ENCODE measurements around the gene SH3GL1.

SH3GL1 gene

DNA sequence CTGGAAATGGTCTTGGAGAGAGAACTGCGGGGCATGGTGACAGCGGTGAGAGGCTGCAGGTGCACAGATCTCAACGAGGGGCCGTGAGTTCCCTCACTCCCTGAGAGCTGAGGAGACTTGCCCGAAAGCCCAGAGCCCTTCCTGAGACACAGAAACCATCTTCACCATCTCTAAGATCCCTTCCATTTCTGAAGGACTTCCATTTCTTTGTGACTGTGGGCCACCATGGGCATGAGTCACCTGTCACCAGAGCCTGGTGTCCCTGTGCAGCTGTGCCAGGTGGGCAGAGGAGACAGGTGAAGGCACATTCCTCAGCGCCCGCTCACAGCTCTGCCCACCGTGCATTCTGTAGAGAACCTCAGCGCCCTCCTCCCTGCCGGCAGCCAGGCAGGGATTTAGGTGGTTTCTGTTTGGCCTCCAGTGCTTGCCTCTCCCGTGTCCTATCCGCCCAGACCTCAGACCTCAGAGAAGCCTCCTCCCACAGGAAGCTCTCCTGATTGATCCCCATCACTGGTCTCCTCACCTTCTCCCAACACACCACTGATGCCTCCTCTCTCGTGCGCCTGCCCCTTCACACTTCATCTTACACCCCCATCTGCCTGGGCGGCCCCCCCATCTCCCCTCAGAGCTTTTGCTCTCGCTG lies 24.2 kb downstream of the SH3GL1 start:
- in situ Hi-C loops (cut with HindIII; ENCODE audit: low sequenced_read_pairs), result no loop called here
- DNase-seq (ENCODE audit: low read depth, low spot score), result no peak
- TF ChIP-seq, protein P1, sequence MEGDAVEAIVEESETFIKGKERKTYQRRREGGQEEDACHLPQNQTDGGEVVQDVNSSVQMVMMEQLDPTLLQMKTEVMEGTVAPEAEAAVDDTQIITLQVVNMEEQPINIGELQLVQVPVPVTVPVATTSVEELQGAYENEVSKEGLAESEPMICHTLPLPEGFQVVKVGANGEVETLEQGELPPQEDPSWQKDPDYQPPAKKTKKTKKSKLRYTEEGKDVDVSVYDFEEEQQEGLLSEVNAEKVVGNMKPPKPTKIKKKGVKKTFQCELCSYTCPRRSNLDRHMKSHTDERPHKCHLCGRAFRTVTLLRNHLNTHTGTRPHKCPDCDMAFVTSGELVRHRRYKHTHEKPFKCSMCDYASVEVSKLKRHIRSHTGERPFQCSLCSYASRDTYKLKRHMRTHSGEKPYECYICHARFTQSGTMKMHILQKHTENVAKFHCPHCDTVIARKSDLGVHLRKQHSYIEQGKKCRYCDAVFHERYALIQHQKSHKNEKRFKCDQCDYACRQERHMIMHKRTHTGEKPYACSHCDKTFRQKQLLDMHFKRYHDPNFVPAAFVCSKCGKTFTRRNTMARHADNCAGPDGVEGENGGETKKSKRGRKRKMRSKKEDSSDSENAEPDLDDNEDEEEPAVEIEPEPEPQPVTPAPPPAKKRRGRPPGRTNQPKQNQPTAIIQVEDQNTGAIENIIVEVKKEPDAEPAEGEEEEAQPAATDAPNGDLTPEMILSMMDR (IDR thresholded peaks at IDR 0.05; ENCODE audit: low read depth, low read length), result no peak
- H3K4me3 ChIP-seq (ENCODE audit: low read depth, low read length), result no peak overlapping the region

- in situ Hi-C loops (cut with HindIII; ENCODE audit: low sequenced_read_pairs), result no loop called here
- peak; percentile 66 for DNase-seq (ENCODE audit: low read depth, low spot score)
These were observed 25.0 kb downstream of the SH3GL1 start for GRCh38 chr19:4375164-4376027.

GRCh38 chr19:4374498-4375163 lies 25.7 kb downstream of the SH3GL1 start:
- TF ChIP-seq, protein P1 (IDR thresholded peaks at IDR 0.05; ENCODE audit: low read depth, low read length), result peak; percentile 14
- in situ Hi-C loops (cut with HindIII; ENCODE audit: low sequenced_read_pairs), result no loop called here
- no peak overlapping the region for H3K4me3 ChIP-seq (ENCODE audit: low read depth, low read length)
- peak; percentile 84 for DNase-seq (ENCODE audit: low read depth, low spot score)

More at GRCh38 chr19:4375164-4376027, 25.0 kb downstream of the SH3GL1 start:
- no peak overlapping the region for H3K4me3 ChIP-seq (ENCODE audit: low read depth, low read length)
- TF ChIP-seq, protein P1 (IDR thresholded peaks at IDR 0.05; ENCODE audit: low read depth, low read length), result peak; percentile 61

- H3K4me3 ChIP-seq (ENCODE audit: low read depth, low read length), result no peak overlapping the region
- in situ Hi-C loops (cut with HindIII; ENCODE audit: low sequenced_read_pairs), result no loop called here
- TF ChIP-seq, protein P1 (IDR thresholded peaks at IDR 0.05; ENCODE audit: low read depth, low read length), result no peak
- DNase-seq (ENCODE audit: low read depth, low spot score), result no peak
These were observed 26.5 kb downstream of the SH3GL1 start for GRCh38 chr19:4373601-4374497.

- no peak overlapping the region for H3K4me3 ChIP-seq (ENCODE audit: low read depth, low read length)
- in situ Hi-C loops (cut with HindIII; ENCODE audit: low sequenced_read_pairs), result no loop called here
- TF ChIP-seq, protein P1 (IDR thresholded peaks at IDR 0.05; ENCODE audit: low read depth, low read length), result no peak
- DNase-seq (ENCODE audit: low read depth, low spot score), result no peak
These were observed 27.4 kb downstream of the SH3GL1 start for GRCh38 chr19:4373013-4373367.

All from astrocyte of the spinal cord (primary cell).